ENCODE measurements around the gene CENPO.

DNA sequence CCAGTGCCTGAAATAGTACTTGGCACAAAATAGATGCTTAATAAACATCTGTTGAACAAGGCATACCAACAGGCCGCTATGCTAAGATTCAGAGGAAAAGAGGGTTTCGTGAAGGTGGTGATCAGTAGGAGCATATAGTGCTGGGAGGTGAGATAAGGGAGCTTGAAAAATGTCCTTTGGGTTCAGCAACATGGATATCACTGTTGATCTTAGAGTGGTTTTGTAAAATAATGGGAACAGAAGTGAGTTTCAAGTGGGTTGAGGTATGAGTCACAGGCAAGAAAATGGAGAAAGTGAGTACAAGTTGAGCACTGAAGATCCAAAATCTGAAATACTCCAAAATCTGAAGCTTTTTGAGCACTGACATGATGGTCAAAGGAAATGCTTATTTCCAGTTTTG, 4.4 kb downstream of the CENPO start:
- TF ChIP-seq, protein P1, sequence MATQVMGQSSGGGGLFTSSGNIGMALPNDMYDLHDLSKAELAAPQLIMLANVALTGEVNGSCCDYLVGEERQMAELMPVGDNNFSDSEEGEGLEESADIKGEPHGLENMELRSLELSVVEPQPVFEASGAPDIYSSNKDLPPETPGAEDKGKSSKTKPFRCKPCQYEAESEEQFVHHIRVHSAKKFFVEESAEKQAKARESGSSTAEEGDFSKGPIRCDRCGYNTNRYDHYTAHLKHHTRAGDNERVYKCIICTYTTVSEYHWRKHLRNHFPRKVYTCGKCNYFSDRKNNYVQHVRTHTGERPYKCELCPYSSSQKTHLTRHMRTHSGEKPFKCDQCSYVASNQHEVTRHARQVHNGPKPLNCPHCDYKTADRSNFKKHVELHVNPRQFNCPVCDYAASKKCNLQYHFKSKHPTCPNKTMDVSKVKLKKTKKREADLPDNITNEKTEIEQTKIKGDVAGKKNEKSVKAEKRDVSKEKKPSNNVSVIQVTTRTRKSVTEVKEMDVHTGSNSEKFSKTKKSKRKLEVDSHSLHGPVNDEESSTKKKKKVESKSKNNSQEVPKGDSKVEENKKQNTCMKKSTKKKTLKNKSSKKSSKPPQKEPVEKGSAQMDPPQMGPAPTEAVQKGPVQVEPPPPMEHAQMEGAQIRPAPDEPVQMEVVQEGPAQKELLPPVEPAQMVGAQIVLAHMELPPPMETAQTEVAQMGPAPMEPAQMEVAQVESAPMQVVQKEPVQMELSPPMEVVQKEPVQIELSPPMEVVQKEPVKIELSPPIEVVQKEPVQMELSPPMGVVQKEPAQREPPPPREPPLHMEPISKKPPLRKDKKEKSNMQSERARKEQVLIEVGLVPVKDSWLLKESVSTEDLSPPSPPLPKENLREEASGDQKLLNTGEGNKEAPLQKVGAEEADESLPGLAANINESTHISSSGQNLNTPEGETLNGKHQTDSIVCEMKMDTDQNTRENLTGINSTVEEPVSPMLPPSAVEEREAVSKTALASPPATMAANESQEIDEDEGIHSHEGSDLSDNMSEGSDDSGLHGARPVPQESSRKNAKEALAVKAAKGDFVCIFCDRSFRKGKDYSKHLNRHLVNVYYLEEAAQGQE (IDR thresholded peaks at IDR 0.05; ENCODE audit: low read depth), result no peak
- no peak for TF ChIP-seq TAF1 (IDR thresholded peaks at IDR 0.05; ENCODE audit: low read depth)
- no peak for TF ChIP-seq TCF12 (IDR thresholded peaks at IDR 0.05; ENCODE audit: low read depth)
- no peak for TF ChIP-seq TEAD4 (IDR thresholded peaks at IDR 0.05)

All from Ishikawa (cell line).